Neural cell (in vitro differentiated cells): Measurements from ENCODE around the gene CFAP299. TPM values are rescaled to one million over a fixed set of nuclear protein-coding genes. Genes with fewer than 3 reads are reported as not detected.

Experiments used
- H2AFZ ChIP-seq: fragments of 200-600, 300-800 bp; sonication (generic), shearing (Covaris generic); 2 replicates; pipeline ENCODE4 v1.6.0; 2014; ENCODE audit warnings: low read depth, mild to moderate bottlenecking, antibody characterized with exemption, low read length, moderate library complexity
- H3F3A ChIP-seq: fragments of 200-600 bp; shearing (Covaris generic); 2 replicates; pipeline ENCODE4 v1.6.1; 2016; ENCODE audit warnings: mild to moderate bottlenecking, moderate library complexity, mixed read lengths, antibody characterized with exemption, low read length; ENCODE audit not compliant: insufficient read depth, poor library complexity, severe bottlenecking
- H3K27ac ChIP-seq: fragments of 200-600, 300-800 bp; sonication (generic), shearing (Covaris generic); 2 replicates; pipeline ENCODE4 v1.5.1; 2014; ENCODE audit warnings: mild to moderate bottlenecking, low read length, moderate library complexity
- H3K27me3 ChIP-seq: fragments of 300-800, 200-600 bp; sonication (generic), shearing (Covaris generic); 2 replicates; pipeline ENCODE4 v1.6.0; 2014; ENCODE audit warnings: mild to moderate bottlenecking, low read depth, low read length, moderate library complexity; ENCODE audit not compliant: insufficient read depth
- H3K36me3 ChIP-seq: fragments of 300-800, 200-600 bp; sonication (generic), shearing (Covaris generic); 2 replicates; pipeline ENCODE4 v1.5.1; 2014; ENCODE audit warnings: mild to moderate bottlenecking, antibody characterized with exemption, low read length, moderate library complexity; ENCODE audit not compliant: insufficient read depth
- H3K4me2 ChIP-seq: fragments of 300-800, 200-600 bp; sonication (generic), shearing (Covaris generic); 2 replicates; pipeline ENCODE4 v1.6.0; 2014; ENCODE audit warnings: mild to moderate bottlenecking, low read length
- H3K4me3 ChIP-seq: fragments of 300-800, 200-600 bp; sonication (generic), shearing (Covaris generic); 2 replicates; pipeline ENCODE4 v1.5.1; 2014; ENCODE audit warnings: mild to moderate bottlenecking, low read length, moderate library complexity
- H3K79me2 ChIP-seq: fragments of 200-600 bp; shearing (Covaris generic); replicated peaks from 2 replicates; pipeline ENCODE4 v1.6.0; 2014; ENCODE audit warnings: mild to moderate bottlenecking, low read length, moderate library complexity; ENCODE audit not compliant: insufficient read depth
- H3K9ac ChIP-seq: fragments of 300-800, 200-600 bp; sonication (generic), shearing (Covaris generic); 2 replicates; pipeline ENCODE4 v1.6.1; 2016; ENCODE audit warnings: mild to moderate bottlenecking, low read length, mixed read lengths
- H3K9me2 ChIP-seq: fragments of 200-600 bp; shearing (Covaris generic); 2 replicates; pipeline ENCODE4 v1.6.1; 2016; ENCODE audit warnings: mild to moderate bottlenecking, low read length, mixed read lengths; ENCODE audit not compliant: insufficient read depth
- H3K9me3 ChIP-seq: fragments of 200-600, 300-800 bp; sonication (generic), shearing (Covaris generic); 2 replicates; pipeline ENCODE4 v1.6.1; 2016; ENCODE audit warnings: mild to moderate bottlenecking, mixed run types, low read length, moderate library complexity, mixed read lengths
- H4K20me1 ChIP-seq: fragments of 200-600 bp; shearing (Covaris generic); 2 replicates; pipeline ENCODE4 v1.6.1; 2016; ENCODE audit warnings: mild to moderate bottlenecking, mixed run types; ENCODE audit not compliant: insufficient read depth
- EP300 ChIP-seq: fragments of 450-650 bp; conservative IDR thresholded peaks from 2 replicates; pipeline ENCODE4 v1.6.1; 2014; ENCODE audit warnings: antibody characterized with exemption, mild to moderate bottlenecking, moderate library complexity; ENCODE audit not compliant: poor library complexity, severe bottlenecking
- EZH2 ChIP-seq: fragments of 200-600, 300-800 bp; shearing (Covaris generic), sonication (generic); IDR thresholded peaks from 2 replicates; pipeline ENCODE4 v1.6.1; 2014; ENCODE audit warnings: antibody characterized with exemption, low read length, borderline replicate concordance, mild to moderate bottlenecking; ENCODE audit not compliant: insufficient read depth, poor library complexity, severe bottlenecking
- MXI1 ChIP-seq: fragments of 450-650 bp; conservative IDR thresholded peaks from 2 replicates; pipeline ENCODE4 v1.6.1; 2014; ENCODE audit warnings: antibody characterized with exemption, mild to moderate bottlenecking; ENCODE audit not compliant: poor library complexity, severe bottlenecking
- POLR2AphosphoS5 ChIP-seq: IDR thresholded peaks from 2 replicates; pipeline ENCODE4 v1.6.1; 2012
- RAD21 ChIP-seq: fragments of 450-650 bp; conservative IDR thresholded peaks from 2 replicates; pipeline ENCODE4 v1.6.1; 2014; ENCODE audit warnings: antibody characterized with exemption, mild to moderate bottlenecking, moderate library complexity
- SMC3 ChIP-seq: fragments of 450-650 bp; conservative IDR thresholded peaks from 2 replicates; pipeline ENCODE4 v1.6.1; 2014; ENCODE audit warnings: antibody characterized with exemption, mild to moderate bottlenecking, moderate library complexity; ENCODE audit not compliant: poor library complexity
- TAF1 ChIP-seq: IDR thresholded peaks from 2 replicates; pipeline ENCODE4 v1.6.1; 2012; ENCODE audit warnings: low read depth
- polyA plus RNA-seq: library from polyadenylated mRNA; depleted of rRNA; stranded (reverse); fragments of >200 nt; gene quantifications from 2 replicates; pipeline ENCODE4 v1.2.3, GENCODE V29; 2014
- TF ChIP-seq, protein P1 (sequence below): IDR thresholded peaks from 2 replicates; pipeline ENCODE4 v1.6.1; 2012; ENCODE audit warnings: borderline replicate concordance
- TF ChIP-seq, protein P2 (sequence below): fragments of 450-650 bp; IDR thresholded peaks from 2 replicates; pipeline ENCODE4 v1.5.1; 2014; ENCODE audit warnings: antibody characterized with exemption, mild to moderate bottlenecking, moderate library complexity; ENCODE audit not compliant: poor library complexity, severe bottlenecking

CFAP299 gene
- polyA plus RNA-seq, 1 donor from 2014 or later: not detected

DNA sequence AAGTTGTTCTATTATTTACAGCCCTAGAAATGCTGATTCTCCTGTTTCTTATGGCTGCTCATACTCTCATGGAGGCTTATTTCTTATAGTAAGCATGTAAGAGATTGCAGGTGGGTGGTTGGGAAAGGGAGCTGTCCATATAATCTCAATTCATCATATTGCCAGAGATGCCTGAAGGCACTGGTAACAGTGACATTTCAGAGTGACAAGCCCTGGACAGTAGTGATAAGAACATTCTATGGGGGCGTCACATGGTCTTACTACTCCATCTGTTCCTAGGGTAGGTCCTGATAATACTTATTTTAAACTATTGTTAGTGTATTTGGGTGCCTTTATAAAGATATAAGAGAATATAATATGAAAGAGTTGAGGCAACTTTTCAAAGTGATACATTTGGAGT is 171.5 kb downstream of the CFAP299 start:
- Histone ChIP-seq H3K79me2 (no peaks in the 10 kb centered on the region), H3K4me2 (no peak overlapping the region), H4K20me1 (no peaks in the 10 kb centered on the region), H3K9me3 (no peaks in the 10 kb centered on the region), H3K9me2 (no peaks in the 10 kb centered on the region), H3K4me3 (no peak overlapping the region), H3K36me3 (no peaks in the 10 kb centered on the region), H3F3A (no peaks in the 10 kb centered on the region), H3K9ac (no peak overlapping the region), H3K27me3 (no peaks in the 10 kb centered on the region), H3K27ac (no peak overlapping the region), H2AFZ (no peak overlapping the region)
- TF ChIP-seq, protein P1, sequence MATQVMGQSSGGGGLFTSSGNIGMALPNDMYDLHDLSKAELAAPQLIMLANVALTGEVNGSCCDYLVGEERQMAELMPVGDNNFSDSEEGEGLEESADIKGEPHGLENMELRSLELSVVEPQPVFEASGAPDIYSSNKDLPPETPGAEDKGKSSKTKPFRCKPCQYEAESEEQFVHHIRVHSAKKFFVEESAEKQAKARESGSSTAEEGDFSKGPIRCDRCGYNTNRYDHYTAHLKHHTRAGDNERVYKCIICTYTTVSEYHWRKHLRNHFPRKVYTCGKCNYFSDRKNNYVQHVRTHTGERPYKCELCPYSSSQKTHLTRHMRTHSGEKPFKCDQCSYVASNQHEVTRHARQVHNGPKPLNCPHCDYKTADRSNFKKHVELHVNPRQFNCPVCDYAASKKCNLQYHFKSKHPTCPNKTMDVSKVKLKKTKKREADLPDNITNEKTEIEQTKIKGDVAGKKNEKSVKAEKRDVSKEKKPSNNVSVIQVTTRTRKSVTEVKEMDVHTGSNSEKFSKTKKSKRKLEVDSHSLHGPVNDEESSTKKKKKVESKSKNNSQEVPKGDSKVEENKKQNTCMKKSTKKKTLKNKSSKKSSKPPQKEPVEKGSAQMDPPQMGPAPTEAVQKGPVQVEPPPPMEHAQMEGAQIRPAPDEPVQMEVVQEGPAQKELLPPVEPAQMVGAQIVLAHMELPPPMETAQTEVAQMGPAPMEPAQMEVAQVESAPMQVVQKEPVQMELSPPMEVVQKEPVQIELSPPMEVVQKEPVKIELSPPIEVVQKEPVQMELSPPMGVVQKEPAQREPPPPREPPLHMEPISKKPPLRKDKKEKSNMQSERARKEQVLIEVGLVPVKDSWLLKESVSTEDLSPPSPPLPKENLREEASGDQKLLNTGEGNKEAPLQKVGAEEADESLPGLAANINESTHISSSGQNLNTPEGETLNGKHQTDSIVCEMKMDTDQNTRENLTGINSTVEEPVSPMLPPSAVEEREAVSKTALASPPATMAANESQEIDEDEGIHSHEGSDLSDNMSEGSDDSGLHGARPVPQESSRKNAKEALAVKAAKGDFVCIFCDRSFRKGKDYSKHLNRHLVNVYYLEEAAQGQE: no peak
- TF ChIP-seq POLR2AphosphoS5 (no peak), SMC3 (no peak), RAD21 (no peak), MXI1 (no peak), EZH2 (no peak), TAF1 (no peak), EP300 (no peak)
- TF ChIP-seq, protein P2, sequence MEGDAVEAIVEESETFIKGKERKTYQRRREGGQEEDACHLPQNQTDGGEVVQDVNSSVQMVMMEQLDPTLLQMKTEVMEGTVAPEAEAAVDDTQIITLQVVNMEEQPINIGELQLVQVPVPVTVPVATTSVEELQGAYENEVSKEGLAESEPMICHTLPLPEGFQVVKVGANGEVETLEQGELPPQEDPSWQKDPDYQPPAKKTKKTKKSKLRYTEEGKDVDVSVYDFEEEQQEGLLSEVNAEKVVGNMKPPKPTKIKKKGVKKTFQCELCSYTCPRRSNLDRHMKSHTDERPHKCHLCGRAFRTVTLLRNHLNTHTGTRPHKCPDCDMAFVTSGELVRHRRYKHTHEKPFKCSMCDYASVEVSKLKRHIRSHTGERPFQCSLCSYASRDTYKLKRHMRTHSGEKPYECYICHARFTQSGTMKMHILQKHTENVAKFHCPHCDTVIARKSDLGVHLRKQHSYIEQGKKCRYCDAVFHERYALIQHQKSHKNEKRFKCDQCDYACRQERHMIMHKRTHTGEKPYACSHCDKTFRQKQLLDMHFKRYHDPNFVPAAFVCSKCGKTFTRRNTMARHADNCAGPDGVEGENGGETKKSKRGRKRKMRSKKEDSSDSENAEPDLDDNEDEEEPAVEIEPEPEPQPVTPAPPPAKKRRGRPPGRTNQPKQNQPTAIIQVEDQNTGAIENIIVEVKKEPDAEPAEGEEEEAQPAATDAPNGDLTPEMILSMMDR: no peak

GRCh38 chr4:80507507-80507906 is 172.0 kb downstream of the CFAP299 start:
- Histone ChIP-seq H3F3A (no peaks in the 10 kb centered on the region), H3K36me3 (no peaks in the 10 kb centered on the region), H3K27ac (no peak overlapping the region), H2AFZ (no peak overlapping the region), H3K4me2 (no peak overlapping the region), H3K4me3 (no peak overlapping the region), H3K27me3 (no peaks in the 10 kb centered on the region), H3K9me2 (no peaks in the 10 kb centered on the region), H4K20me1 (no peaks in the 10 kb centered on the region), H3K9me3 (no peaks in the 10 kb centered on the region), H3K79me2 (no peaks in the 10 kb centered on the region), H3K9ac (no peak overlapping the region)
- TF ChIP-seq, protein P2: no peak
- no peak for TF ChIP-seq TAF1
- TF ChIP-seq RAD21: no peak
- TF ChIP-seq SMC3: no peak
- no peak for TF ChIP-seq EP300
- no peak for TF ChIP-seq MXI1
- TF ChIP-seq EZH2: no peak
- TF ChIP-seq POLR2AphosphoS5: no peak
- TF ChIP-seq, protein P1: no peak
